IPS-18a (cell line): ENCODE results near the gene FAM98A.

Experiments
- H3K27ac ChIP-seq: one replicate; pipeline ENCODE4 v1.5.1; 2013; ENCODE audit warnings: low read length
- H3K27me3 ChIP-seq: one replicate; pipeline ENCODE4 v1.6.1; 2013; ENCODE audit warnings: mild to moderate bottlenecking, low read length; ENCODE audit not compliant: control insufficient read depth, insufficient read depth
- H3K36me3 ChIP-seq: one replicate; pipeline ENCODE4 v1.6.1; 2013; ENCODE audit warnings: low read depth, low read length; ENCODE audit not compliant: control insufficient read depth
- H3K4me1 ChIP-seq: one replicate; pipeline ENCODE4 v1.6.1; 2013; ENCODE audit warnings: low read depth, low read length; ENCODE audit not compliant: control insufficient read depth
- H3K4me3 ChIP-seq: one replicate; pipeline ENCODE4 v1.5.1; 2013; ENCODE audit warnings: low read length
- H3K9ac ChIP-seq: one replicate; pipeline ENCODE4 v1.6.1; 2013; ENCODE audit warnings: mild to moderate bottlenecking, low read length, moderate library complexity
- H3K9me3 ChIP-seq: one replicate; pipeline ENCODE4 v1.6.1; 2013; ENCODE audit warnings: low read depth, low read length; ENCODE audit not compliant: control insufficient read depth

FAM98A gene

DNA sequence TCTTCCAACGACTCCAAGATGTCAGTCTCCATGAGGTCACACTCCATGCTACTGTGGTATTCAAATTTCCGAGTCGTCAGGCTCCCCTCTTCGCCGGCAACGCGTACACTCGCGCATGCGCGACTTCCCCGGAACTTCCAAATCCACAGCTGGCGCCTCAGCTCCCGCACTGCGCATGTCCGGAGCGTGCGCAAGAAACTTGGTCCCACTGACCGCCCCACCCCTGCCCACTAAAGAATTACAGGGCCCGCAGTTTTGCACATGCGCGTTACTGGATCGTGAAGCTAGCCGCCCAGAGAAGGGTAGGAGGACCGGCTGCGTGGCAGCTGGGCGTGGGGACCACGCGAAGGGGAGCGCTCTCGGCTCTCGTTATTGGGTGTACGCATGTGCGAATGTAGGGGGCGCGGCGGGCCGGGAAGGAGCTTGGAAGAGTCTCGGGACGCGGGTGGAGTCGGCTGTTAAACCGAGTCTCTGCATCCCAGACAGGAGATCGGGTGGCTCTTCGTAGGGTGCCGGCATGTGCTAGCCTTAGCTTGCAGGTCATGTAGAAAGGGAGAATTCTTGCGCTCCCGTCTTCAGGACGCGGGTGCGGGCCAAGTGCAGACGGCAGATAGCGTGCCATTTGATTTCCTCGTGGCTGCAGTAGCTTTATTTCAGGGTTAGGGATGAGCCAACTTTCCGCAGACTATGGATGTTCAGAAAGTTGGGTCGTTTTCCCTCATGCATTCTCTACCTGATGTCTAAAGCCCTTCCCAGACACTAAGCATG is at the start of gene FAM98A:
Gene FAM98A, minus strand, starts transcription at position 125 of the 768 bp plus-strand sequence. Its CDS starts 78 bp downstream, at position 47.
- Histone ChIP-seq H3K4me3 (peak within 1 kb of the TSS; percentile 89), H3K36me3 (peaks cover 8% of the 10 kb centered on the region), H3K9me3 (no peaks in the 10 kb centered on the region), H3K27me3 (no peaks in the 10 kb centered on the region), H3K4me1 (peaks cover 29% of the 10 kb centered on the region), H3K27ac (no peak within 1 kb of the TSS), H3K9ac (peak within 1 kb of the TSS; percentile 79)

DNA sequence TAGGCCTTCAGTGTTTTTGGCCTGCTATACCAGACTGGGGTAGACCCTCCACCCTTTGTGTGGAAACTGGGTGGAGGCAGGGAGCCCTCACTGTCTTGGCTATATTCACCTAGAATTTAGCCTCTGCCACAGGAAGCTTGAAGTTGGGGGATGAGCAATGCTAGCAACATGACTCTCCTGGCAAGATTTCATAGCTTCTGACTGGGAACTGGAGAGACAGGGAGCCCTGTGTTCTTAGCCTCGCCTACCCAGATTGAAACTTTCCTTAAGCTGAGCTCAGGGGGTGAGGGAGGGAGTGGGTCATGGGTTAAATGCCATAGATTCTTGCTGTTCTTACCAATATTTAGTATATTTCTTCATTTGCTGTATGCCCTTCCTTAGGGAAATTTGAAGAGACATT is 46.8 kb upstream of the FAM98A start:
- no peak overlapping the region for H3K27ac ChIP-seq
- H3K4me3 ChIP-seq: no peak overlapping the region
- no peaks in the 10 kb centered on the region for H3K36me3 ChIP-seq
- no peaks in the 10 kb centered on the region for H3K4me1 ChIP-seq
- H3K9me3 ChIP-seq: no peaks in the 10 kb centered on the region
- H3K9ac ChIP-seq: no peak overlapping the region
- H3K27me3 ChIP-seq: no peaks in the 10 kb centered on the region

DNA sequence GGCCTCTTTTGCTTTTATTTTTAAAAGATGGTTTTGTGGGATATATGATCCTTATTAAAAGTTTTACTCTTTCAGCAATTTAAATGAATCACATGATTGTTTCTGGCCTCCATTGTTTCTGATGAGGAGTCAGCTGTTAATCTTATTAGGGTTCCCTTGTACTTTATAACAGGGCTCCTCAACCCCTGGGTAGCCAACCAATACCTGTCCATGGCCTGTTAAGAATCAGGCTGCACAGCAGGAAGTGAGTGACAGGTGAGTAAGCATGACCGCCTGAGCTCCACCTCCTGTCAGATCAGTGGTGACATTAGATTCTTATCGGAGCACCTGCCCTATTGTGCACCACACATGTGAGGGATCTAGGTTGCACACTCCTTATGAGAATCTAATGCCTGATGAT is 45.1 kb upstream of the FAM98A start:
- Histone ChIP-seq H3K9ac (no peak overlapping the region), H3K4me1 (no peaks in the 10 kb centered on the region), H3K36me3 (no peaks in the 10 kb centered on the region), H3K4me3 (no peak overlapping the region), H3K27ac (no peak overlapping the region), H3K27me3 (no peaks in the 10 kb centered on the region), H3K9me3 (no peaks in the 10 kb centered on the region)

DNA sequence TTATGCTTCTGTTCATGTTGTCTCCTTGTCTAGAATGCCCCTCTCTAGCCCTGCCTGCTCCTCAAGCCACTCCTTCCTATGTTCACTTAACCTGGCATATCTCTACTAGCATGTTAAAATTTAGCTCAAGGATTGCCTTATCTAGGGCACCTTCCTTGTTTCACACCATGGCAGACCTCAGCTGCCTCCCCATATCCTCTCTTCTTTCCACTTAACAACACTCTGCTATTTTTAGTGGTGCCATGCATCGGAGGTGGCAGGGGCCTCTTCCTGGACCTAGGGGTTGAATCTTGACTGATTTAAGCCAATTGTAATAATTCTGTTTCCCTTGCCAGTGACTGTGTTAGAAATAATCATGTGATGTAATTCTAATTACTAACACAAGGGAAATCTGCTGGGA is 36.9 kb upstream of the FAM98A start:
- Histone ChIP-seq H3K4me3 (no peak overlapping the region), H3K9ac (no peak overlapping the region), H3K4me1 (no peaks in the 10 kb centered on the region), H3K27me3 (no peaks in the 10 kb centered on the region), H3K27ac (no peak overlapping the region), H3K36me3 (peaks cover 3% of the 10 kb centered on the region), H3K9me3 (no peaks in the 10 kb centered on the region)

DNA sequence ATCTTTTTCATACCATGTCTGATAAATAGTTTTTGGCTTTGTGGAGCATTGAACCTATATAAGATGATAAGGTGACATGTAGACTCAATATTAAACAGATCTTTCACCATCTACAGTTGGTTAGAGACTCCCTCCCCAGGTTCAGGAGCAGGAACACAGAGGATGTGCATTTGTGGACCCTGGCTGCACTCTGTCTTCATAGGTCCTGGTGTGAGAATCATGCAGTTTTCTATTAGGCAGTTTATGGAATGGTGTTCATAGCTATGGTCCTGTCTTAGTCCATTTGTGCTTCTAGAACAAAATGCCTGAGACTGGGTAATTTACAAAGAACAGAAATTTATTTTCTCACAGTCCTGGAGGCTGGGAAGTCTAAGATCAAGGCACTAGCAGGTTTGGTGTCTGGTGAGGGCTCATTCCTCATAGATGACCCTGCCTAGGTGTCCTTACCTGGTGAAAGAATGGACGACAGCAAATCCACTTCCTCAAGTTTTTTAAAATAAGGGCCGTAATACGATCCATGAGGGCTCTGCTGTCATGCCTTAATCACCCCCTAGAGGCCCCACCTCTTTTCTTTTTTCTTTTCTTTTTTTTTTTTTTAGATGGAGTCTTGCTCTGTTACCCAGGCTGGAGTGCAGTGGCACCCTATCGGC is 35.3 kb upstream of the FAM98A start:
- Histone ChIP-seq H3K27ac (no peak overlapping the region), H3K9ac (no peak overlapping the region), H3K9me3 (no peaks in the 10 kb centered on the region), H3K4me1 (no peaks in the 10 kb centered on the region), H3K36me3 (peaks cover 3% of the 10 kb centered on the region), H3K27me3 (no peaks in the 10 kb centered on the region), H3K4me3 (no peak overlapping the region)

DNA sequence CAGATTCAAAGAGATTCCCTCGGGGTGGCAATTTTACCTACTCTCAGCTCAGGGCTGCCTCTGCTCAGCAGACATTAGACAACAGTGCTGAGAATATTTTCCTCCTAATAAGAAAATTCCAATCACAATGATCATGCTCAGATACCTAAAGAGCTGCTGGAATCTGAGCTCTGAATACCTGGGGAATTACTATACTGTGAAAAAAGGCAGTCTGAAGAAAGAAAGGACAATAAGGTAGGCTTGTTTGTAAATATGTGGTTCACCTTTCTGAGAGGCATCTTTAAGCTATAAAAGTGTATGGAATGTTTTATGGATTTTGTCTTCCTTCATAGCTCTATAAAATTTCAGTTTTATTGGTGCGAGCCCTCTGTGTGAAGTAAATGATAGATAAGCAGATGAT is 34.2 kb upstream of the FAM98A start:
- H3K4me3 ChIP-seq: no peak overlapping the region
- peaks cover 3% of the 10 kb centered on the region for H3K36me3 ChIP-seq
- H3K9me3 ChIP-seq: no peaks in the 10 kb centered on the region
- H3K27ac ChIP-seq: no peak overlapping the region
- H3K4me1 ChIP-seq: no peaks in the 10 kb centered on the region
- no peaks in the 10 kb centered on the region for H3K27me3 ChIP-seq
- H3K9ac ChIP-seq: no peak overlapping the region

DNA sequence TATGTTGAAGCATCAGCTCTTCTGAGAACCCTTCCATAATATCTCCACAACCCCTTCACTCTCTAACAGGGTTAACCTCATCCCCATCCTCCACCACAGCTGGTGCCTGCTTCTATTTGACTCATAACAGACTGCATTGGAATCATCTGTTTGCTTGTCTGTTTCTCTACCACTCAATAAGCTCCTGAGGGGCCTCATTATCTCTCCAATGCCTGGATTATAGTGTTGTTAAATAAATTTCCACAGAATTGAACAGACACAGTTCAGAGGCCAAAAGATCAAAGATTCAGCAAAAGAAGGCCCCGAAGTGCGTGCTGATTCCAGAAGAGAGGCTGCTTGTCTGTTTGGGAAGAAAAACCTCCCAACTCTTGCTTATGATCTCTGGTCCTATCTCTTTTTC is 33.7 kb upstream of the FAM98A start:
- no peaks in the 10 kb centered on the region for H3K9me3 ChIP-seq

GRCh38 chr2:33628031-33628827 is 29.1 kb upstream of the FAM98A start:
- H3K27ac ChIP-seq: no peak overlapping the region
- H3K27me3 ChIP-seq: no peaks in the 10 kb centered on the region
- no peak overlapping the region for H3K4me3 ChIP-seq
- H3K4me1 ChIP-seq: no peaks in the 10 kb centered on the region
- peaks cover under 1% of the 10 kb centered on the region for H3K36me3 ChIP-seq
- H3K9ac ChIP-seq: no peak overlapping the region
- H3K9me3 ChIP-seq: no peaks in the 10 kb centered on the region

More for the DNA sequence above, 33.7 kb upstream of the FAM98A start:
- H3K27me3 ChIP-seq: no peaks in the 10 kb centered on the region
- no peak overlapping the region for H3K4me3 ChIP-seq
- H3K9ac ChIP-seq: no peak overlapping the region
- no peak overlapping the region for H3K27ac ChIP-seq
- H3K36me3 ChIP-seq: peaks cover 3% of the 10 kb centered on the region
- no peaks in the 10 kb centered on the region for H3K4me1 ChIP-seq

DNA sequence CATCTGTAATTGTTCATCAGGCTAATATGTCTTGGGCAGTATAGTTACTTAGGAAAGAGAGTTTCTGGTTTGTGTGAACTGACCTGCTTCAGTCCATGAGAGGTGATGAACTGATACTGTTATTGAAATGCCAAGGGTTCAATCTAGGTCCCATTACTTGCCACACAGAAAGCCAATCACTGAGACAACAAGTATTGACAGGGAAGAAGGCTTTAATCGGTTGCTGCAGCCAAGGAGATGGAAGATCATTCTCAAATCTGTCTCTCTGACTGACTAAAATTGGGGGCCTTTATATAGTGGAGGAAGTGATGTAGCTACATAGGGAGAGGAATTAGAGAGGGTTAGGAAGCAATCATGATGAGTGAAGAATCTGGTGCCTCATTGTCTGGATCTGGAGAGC is 19.9 kb upstream of the FAM98A start:
- Histone ChIP-seq H3K4me3 (no peak overlapping the region), H3K27ac (no peak overlapping the region), H3K27me3 (no peaks in the 10 kb centered on the region), H3K4me1 (peaks cover 6% of the 10 kb centered on the region), H3K9me3 (peaks cover 16% of the 10 kb centered on the region), H3K36me3 (peaks cover 3% of the 10 kb centered on the region), H3K9ac (no peak overlapping the region)

DNA sequence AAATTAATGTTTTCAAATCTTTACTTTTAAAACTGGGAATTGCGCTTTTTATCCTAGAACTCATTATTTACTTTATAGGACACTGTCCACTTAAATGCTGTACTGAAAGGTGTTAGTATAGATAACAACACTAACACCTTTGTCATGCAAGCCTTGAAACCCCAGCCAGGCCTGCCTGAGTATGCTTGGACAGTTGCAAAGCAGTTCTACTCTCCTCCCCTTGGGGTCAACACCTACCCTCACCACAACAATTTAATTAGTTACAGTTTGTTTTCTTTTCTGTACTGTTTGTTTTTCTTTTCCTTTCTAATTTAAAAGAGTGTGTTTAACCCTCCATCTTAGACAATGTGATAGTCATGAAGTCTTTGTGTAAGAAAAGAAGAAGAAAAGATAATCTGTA is 18.9 kb upstream of the FAM98A start:
- peaks cover 15% of the 10 kb centered on the region for H3K4me1 ChIP-seq
- no peak overlapping the region for H3K4me3 ChIP-seq
- H3K27me3 ChIP-seq: no peaks in the 10 kb centered on the region
- no peak overlapping the region for H3K9ac ChIP-seq
- H3K27ac ChIP-seq: no peak overlapping the region
- H3K36me3 ChIP-seq: peaks cover 3% of the 10 kb centered on the region
- H3K9me3 ChIP-seq: peaks cover 16% of the 10 kb centered on the region

DNA sequence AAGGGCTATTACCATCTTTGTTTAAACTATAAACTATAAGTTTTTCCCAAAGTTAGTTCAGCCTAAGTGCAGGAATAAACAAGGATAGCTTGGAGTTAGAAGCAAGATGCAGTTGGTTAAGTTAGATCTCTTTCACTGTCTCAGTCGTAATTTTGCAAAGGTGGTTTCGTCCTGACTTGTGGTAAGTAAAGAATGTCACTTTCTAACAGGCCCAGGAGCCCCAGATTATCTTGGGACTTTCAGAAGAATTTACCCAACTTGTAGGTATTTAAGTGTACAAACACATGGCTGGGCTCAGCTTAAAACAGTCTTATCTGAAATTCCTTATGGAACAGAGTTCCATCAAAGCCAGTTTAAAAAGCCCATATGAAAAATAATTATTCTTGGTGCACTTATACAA is 18.3 kb upstream of the FAM98A start:
- Histone ChIP-seq H3K36me3 (peaks cover 3% of the 10 kb centered on the region), H3K9ac (no peak overlapping the region), H3K27me3 (no peaks in the 10 kb centered on the region), H3K9me3 (peaks cover 16% of the 10 kb centered on the region), H3K27ac (no peak overlapping the region), H3K4me1 (peaks cover 16% of the 10 kb centered on the region), H3K4me3 (no peak overlapping the region)
